Activated CD4-positive, alpha-beta T cell treated with anti-CD3 and anti-CD28 coated beads, Interleukin-2, amount 10 ng/mL, durations not matched to agents 24 days and 14 days (primary cell): Measurements from ENCODE around the gene PTCHD4. TPM values are rescaled to one million over a fixed set of nuclear protein-coding genes. Genes with fewer than 3 reads are reported as not detected.

Experiments used
- DNase-seq: peaks from one replicate; pipeline ENCODE4 v3.0.0; 2022
- H3K27ac Mint-ChIP-seq: one replicate; pipeline ENCODE4 v1.8.0; 2022; ENCODE audit warnings: mild to moderate bottlenecking, mixed read lengths
- H3K27me3 Mint-ChIP-seq: one replicate; pipeline ENCODE4 v1.8.0; 2022; ENCODE audit warnings: mixed read lengths
- H3K36me3 Mint-ChIP-seq: one replicate; pipeline ENCODE4 v1.8.0; 2022; ENCODE audit warnings: low read depth, mild to moderate bottlenecking, mixed read lengths
- H3K4me1 Mint-ChIP-seq: one replicate; pipeline ENCODE4 v1.8.0; 2021; ENCODE audit warnings: mixed read lengths
- H3K4me3 Mint-ChIP-seq: one replicate; pipeline ENCODE4 v1.8.0; 2022; ENCODE audit warnings: mild to moderate bottlenecking, moderate library complexity, mixed read lengths
- H3K9me3 Mint-ChIP-seq: one replicate; pipeline ENCODE4 v1.8.0; 2021; ENCODE audit warnings: mixed read lengths
- intact Hi-C: fragments of 100-400 bp; cut with micrococcal nuclease; formaldehyde crosslinking; loops from one replicate; pipeline ENCODE4 v1.15.1; 2023
- total RNA-seq: library from RNA; stranded (reverse); gene quantifications from 2 replicates; pipeline ENCODE4 v1.2.3, GENCODE V29; 2022

Gene PTCHD4
- total RNA-seq, 1 donor from 2014 or later, result not detected

DNA sequence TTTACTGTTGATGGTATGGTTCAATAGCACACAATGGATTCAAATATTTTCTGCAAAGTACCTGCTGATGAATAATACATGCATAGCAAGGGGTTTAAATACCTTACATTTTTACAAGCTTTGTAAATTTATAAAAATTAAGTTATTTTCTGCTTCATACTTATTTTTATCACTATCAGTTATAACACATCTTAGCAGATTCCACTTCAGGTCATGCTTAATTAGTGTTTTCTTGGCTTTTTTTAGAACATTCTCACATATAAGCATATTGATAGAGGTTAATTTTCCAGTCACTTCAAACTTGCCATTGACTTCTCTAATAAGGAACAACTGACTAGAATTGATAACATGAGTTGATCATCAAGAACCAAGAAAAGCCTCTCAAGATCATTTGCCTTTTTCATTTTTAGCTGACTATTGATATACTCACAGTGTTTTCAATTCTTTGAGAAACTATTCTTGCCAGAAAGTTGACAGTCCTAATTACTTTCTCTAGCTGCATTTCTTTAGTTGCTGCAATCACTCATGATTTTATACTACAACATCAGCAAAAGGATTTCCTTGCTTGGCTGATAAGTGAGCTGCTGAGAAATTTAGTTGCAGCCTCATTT, 25.8 kb downstream of the PTCHD4 start:
- Mint-ChIP-seq H3K36me3 (no peaks in the 10 kb centered on the region), H3K4me3 (no peak overlapping the region), H3K4me1 (no peaks in the 10 kb centered on the region), H3K27ac (no peak overlapping the region), H3K9me3 (no peaks in the 10 kb centered on the region), H3K27me3 (no peaks in the 10 kb centered on the region)
- intact Hi-C loops, result no loop called here
- DNase-seq, result no peak

DNA sequence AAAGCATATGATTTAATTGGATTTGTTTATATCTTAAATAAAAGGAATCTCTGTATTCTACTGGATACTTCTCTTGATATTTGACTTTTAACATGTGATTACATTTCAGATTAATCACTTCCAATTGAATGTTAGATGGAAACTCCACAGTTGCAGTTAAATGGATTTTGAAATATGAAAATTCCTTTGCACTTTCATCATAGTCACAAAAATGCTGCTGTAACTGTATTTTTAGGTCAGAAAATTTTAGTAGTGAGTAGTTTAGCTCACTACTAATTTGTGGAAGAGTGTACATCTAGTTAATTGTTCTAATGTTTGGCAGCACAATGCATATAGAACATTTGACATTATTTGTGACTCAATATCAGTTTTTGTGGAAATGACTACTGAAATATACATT, 26.8 kb downstream of the PTCHD4 start:
- intact Hi-C loops, result no loop called here
- Mint-ChIP-seq H3K4me3 (no peak overlapping the region), H3K27ac (no peak overlapping the region), H3K9me3 (no peaks in the 10 kb centered on the region), H3K4me1 (no peaks in the 10 kb centered on the region), H3K27me3 (no peaks in the 10 kb centered on the region), H3K36me3 (no peaks in the 10 kb centered on the region)
- no peak for DNase-seq

DNA sequence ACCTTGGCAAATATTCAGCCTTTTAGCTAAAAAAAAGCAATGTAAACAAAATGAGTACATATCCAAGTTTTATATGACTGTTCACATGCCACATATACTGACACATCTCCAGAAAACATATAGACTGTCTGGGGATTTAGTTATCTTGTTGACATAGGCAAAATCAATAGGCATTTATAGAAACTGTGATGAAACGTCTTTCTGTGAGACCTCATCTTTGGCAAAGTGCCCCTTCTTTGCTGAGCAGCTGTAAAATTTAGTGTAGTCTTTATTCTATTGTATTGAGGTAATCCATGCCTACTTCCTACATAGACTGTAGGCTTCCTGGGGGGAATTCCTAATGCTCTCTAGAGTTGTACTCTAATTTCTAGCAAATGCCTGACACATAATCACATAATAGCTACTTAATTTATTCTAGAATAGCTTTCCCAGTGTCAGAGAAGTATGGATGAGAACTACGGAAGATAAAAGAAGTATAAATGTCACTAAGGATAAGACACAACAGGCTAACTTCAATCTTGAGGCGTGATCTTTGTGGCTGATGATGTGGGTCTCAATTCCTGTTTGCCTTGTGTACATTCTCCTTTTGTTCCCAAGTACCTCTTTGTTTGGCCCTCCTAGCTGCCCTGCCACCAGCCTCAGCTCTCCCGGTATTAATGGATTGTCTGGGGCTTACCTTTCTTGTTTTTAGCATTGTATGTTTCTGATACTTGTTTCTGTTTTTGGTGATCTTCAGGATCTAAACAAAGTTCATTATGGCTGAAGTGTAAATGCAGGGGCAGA, 30.6 kb downstream of the PTCHD4 start:
- H3K27me3 Mint-ChIP-seq, result no peaks in the 10 kb centered on the region
- H3K4me3 Mint-ChIP-seq, result no peak overlapping the region
- intact Hi-C loops, result no loop called here
- no peaks in the 10 kb centered on the region for H3K36me3 Mint-ChIP-seq
- no peaks in the 10 kb centered on the region for H3K9me3 Mint-ChIP-seq
- H3K4me1 Mint-ChIP-seq, result no peaks in the 10 kb centered on the region
- no peak for DNase-seq
- H3K27ac Mint-ChIP-seq, result no peak overlapping the region

DNA sequence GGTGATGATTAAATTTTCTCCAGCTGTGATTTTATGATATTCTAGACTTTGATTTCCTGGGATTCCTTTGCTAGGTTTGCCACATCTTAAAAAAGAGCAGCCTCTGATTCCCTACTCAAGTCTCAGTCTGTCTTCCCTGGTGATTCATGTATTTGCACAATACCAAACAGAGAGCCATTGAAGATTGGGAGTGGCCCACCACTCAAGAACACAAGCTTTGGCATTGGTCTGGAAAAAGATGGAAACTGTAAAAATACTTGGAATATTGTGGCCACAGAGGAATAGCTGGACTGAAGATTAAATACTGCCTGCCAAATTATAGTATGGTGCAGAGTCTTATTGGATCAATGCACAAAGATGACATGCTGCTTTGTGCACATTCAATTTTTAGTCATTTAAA, 32.9 kb downstream of the PTCHD4 start:
- H3K9me3 Mint-ChIP-seq, result no peaks in the 10 kb centered on the region
- intact Hi-C loops, result no loop called here
- DNase-seq, result no peak
- H3K4me1 Mint-ChIP-seq, result no peaks in the 10 kb centered on the region
- H3K27me3 Mint-ChIP-seq, result no peaks in the 10 kb centered on the region
- H3K36me3 Mint-ChIP-seq, result no peaks in the 10 kb centered on the region
- no peak overlapping the region for H3K4me3 Mint-ChIP-seq
- no peak overlapping the region for H3K27ac Mint-ChIP-seq

DNA sequence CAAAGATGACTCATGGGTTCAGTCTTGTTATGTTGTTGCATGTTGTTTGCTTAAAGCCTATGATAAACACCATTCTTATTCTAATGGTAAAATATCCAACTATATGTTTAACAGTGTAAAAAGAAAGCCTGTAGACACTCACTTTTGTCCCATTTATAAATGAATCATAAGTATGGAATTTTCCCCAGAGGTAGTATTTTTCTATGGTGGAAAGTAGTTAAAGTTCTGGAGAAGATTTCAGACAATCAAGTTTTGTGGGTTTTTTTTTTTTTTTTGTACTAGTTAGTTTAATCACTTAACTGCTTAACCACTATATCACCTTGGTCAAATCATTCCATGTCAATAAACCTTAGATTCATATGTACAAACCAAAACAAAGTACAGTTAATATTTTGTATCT, 35.8 kb downstream of the PTCHD4 start:
- no peaks in the 10 kb centered on the region for H3K9me3 Mint-ChIP-seq
- H3K4me1 Mint-ChIP-seq, result no peaks in the 10 kb centered on the region
- H3K36me3 Mint-ChIP-seq, result no peaks in the 10 kb centered on the region
- DNase-seq, result no peak
- intact Hi-C loops, result no loop called here
- H3K27ac Mint-ChIP-seq, result no peak overlapping the region
- no peak overlapping the region for H3K4me3 Mint-ChIP-seq
- H3K27me3 Mint-ChIP-seq, result peaks cover 5% of the 10 kb centered on the region

DNA sequence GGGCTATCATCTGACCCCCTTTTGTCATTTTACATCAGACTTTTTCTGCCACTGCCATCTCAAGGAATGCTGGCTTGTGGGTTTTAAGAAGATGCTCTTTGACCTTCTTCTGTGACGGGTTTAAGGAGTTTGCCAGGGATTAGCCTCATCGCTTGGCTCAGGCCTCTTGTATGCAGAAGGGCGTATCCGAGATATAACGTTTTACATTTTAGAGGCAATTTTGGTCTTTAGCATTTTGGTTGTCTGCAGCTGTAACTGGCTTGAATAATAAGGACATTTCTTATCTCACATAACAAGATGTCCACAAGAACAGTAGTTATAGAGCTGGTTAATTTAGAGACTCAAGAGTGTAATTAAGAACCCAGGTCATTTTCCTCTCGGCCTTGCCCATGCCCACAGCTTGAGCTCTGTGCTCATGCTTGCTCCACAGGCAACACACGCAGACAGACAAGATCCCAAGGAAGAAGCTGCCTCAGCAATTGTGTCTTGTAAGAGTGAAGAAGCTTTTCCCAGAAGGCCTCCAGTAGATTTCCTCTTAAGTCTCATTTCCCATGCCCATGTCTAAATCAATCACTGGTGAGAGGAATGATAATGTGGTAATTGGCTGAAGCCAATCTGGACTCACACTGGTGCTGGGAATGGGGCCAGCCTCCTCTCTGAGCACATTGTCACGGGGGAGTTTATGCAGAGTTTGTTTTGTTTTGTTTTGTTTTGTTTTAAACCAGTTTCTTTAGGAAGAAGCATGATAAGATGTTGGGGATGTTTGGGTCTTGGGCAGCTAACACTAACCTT, 36.8 kb downstream of the PTCHD4 start:
- peaks cover 10% of the 10 kb centered on the region for H3K27me3 Mint-ChIP-seq
- intact Hi-C loops, result no loop called here
- no peaks in the 10 kb centered on the region for H3K36me3 Mint-ChIP-seq
- no peak overlapping the region for H3K4me3 Mint-ChIP-seq
- no peak for DNase-seq
- no peaks in the 10 kb centered on the region for H3K9me3 Mint-ChIP-seq
- H3K4me1 Mint-ChIP-seq, result no peaks in the 10 kb centered on the region
- no peak overlapping the region for H3K27ac Mint-ChIP-seq

DNA sequence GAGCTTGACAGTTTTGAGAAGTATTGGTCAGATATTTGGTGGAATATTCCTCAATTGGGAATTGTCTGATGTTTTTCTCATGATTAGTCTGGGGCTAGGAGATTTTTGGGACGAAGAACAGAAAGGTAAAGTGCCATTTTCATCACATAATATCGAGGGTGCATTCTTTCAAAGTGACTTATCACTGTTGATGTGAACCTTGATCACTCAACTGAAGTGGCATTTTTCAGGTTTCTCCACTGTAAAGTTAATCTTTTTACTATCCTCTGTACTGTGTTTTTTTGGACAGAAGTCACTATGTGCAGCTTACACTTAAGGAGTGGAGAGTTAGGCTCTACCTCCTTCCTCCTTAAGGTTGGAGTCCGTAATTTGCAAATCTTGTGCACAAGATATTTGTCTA, 39.2 kb downstream of the PTCHD4 start:
- Mint-ChIP-seq H3K27me3 (peaks cover 22% of the 10 kb centered on the region), H3K27ac (no peak overlapping the region), H3K9me3 (no peaks in the 10 kb centered on the region), H3K4me3 (no peak overlapping the region), H3K36me3 (no peaks in the 10 kb centered on the region), H3K4me1 (no peaks in the 10 kb centered on the region)
- intact Hi-C loops, result no loop called here
- DNase-seq, result no peak

DNA sequence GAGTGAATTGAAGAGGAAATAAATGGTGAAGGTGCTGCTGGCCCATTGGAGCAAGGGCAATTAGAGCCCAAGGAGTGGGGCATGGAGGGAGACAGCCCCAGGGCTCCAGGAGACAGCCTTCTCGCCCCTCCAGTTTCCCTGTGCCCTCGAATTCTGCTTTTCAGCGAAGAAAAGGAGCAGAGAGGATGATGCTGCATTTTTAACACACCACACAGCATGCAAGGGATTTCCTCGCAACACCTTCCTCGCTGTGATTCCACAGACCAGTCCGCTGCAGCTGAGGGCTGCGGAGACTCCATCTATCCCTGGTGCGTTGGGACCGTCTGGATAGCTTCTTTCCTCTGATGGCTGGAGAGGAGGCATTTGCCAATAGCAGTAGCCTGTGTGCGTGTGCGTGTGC, 41.7 kb downstream of the PTCHD4 start:
- DNase-seq, result no peak
- peaks cover 22% of the 10 kb centered on the region for H3K27me3 Mint-ChIP-seq
- H3K9me3 Mint-ChIP-seq, result no peaks in the 10 kb centered on the region
- intact Hi-C loops, result no loop called here
- H3K36me3 Mint-ChIP-seq, result no peaks in the 10 kb centered on the region
- no peak overlapping the region for H3K27ac Mint-ChIP-seq
- no peak overlapping the region for H3K4me3 Mint-ChIP-seq
- H3K4me1 Mint-ChIP-seq, result no peaks in the 10 kb centered on the region

DNA sequence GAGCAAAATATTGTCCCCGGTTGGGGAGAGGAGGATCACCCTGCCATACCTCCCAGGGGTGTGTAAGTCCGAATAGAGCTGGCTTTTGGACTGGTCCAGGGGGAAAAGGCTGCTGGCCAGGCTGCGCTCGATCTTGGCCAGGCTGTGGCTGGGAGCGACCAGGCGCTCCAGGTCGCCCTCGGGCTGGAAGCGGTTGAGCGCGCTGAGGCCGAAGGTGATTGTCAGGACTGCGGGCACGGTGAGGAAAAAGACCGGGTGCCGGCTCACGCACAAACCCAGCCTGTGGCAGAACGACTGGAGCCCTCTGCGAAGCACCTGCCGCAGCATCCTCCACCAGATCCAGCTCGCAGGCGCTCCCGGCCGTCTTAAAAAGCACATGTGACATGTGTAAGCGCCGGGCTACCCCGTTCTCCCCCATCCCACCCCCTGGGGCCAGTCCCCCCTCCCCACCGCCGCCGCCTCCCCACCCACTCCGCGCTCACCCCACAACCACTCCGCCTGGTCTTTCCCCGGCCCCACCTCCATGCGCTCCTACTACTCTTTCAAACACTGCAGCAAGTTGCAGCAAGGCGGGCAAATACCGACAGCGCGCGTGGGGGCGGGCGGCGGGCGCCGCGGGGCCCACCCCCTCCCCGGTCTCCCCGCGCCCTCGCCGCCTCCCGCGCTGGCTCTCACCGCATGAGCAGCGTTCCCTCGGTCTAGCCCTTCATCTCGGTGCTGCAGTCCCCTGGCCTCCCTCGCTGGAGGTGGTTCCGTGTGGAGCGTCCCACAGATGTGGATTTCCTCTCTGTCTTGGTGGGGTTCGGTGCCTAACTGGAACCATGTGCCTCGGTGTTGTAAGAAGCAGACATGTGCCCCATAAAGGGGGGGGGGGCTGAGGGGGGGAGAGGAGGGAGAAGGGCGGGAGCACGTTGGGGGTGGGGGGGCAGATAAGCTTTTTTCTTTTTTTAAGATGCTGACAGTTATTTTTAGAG, 42.4 kb downstream of the PTCHD4 start:
- intact Hi-C loops, result no loop called here
- no peaks in the 10 kb centered on the region for H3K4me1 Mint-ChIP-seq
- H3K27me3 Mint-ChIP-seq, result peaks cover 22% of the 10 kb centered on the region

DNA sequence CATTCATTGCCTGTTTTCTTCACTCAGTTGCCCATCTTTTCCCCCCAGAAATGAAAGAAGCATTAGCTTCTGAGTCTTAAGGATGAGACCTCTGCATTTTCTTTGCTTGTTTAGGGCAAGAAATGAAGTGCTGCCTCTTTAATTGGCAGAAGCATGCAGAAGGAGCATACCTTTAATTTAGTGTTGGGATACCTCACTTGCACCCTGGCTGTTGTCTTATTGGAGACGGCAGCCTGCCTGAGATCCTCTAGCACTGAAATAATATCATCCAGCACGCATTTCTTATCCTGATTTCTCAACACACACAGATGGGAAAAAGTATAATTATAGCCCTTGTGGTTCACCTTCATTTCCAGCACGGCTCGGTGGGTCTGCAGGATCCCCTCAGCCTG, 43.1 kb downstream of the PTCHD4 start:
- Mint-ChIP-seq H3K9me3 (no peaks in the 10 kb centered on the region), H3K36me3 (no peaks in the 10 kb centered on the region), H3K27ac (no peak overlapping the region), H3K4me3 (no peak overlapping the region), H3K4me1 (no peaks in the 10 kb centered on the region), H3K27me3 (peaks cover 22% of the 10 kb centered on the region)
- no peak for DNase-seq
- intact Hi-C loops, result no loop called here

More for the DNA sequence above, 42.4 kb downstream of the PTCHD4 start:
- H3K27ac Mint-ChIP-seq, result no peak overlapping the region
- H3K9me3 Mint-ChIP-seq, result no peaks in the 10 kb centered on the region
- H3K36me3 Mint-ChIP-seq, result no peaks in the 10 kb centered on the region
- no peak for DNase-seq
- H3K4me3 Mint-ChIP-seq, result no peak overlapping the region

DNA sequence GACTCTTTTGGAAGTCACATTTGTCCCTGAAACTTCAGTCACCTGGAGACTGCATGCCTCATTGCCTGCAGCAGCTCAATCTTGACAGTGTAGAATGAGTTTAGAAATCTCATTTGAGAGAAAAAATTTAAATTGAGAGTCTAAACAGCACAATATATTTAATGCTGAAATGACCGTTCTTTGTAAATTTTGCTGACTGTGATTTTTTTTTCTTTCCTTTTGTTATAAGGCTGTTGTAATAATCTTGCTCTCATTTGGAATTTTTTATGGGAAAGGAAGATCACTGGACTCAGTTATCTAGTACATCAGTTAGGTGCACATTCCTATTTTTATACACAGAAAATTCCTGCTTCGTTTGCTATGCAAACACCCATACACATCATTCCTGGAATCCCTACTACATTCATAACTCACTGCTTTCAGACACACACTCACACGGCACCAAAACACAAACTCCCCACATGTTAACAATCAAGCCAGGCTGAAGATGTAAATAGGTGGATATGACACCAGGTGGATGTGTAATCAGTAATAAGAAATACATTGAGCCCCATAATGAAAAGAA, 43.8 kb downstream of the PTCHD4 start:
- H3K27me3 Mint-ChIP-seq, result peaks cover 22% of the 10 kb centered on the region
- H3K36me3 Mint-ChIP-seq, result no peaks in the 10 kb centered on the region
- intact Hi-C loops, result no loop called here
- H3K4me1 Mint-ChIP-seq, result no peaks in the 10 kb centered on the region
- no peak overlapping the region for H3K4me3 Mint-ChIP-seq
- DNase-seq, result no peak
- H3K9me3 Mint-ChIP-seq, result no peaks in the 10 kb centered on the region
- H3K27ac Mint-ChIP-seq, result no peak overlapping the region

DNA sequence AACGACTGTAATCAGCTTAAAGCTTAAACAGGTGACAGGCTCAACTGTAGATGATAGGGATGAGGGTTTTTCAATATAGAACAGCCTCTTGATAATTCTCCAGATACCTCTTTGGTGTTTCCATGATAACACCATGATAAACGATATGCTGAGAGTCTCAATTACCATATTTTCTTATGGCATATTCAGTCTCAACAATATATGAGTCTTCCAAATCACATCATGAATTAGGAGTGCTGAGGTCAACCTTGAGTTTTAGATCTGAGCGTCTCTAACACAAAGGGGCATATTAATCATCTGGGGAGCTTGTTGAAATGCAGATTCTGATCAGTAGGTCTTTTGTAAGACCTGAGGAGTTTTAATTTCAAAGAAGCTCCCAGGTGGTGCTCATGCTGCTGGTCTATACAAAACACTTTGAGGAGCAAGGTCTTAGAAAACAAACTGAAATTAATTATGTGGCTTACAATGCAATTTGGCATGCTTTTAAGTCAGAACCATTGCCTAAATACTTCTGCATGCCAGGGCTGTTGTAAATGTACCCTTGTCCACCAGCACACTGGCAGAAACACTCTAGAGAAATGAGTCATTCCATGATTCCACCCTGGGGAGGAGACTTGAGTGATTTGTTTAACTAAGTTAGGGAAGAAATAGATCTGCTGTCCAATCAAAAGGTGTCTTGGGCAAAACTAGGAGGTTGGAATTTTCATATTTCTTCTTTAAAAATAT, 49.6 kb downstream of the PTCHD4 start:
- Mint-ChIP-seq H3K9me3 (peaks cover 4% of the 10 kb centered on the region), H3K36me3 (no peaks in the 10 kb centered on the region), H3K27ac (no peak overlapping the region), H3K27me3 (no peaks in the 10 kb centered on the region), H3K4me3 (no peak overlapping the region), H3K4me1 (no peaks in the 10 kb centered on the region)
- intact Hi-C loops, result no loop called here
- no peak for DNase-seq
